Gastrocnemius medialis (tissue), 4 donors: ENCODE data around the gene KHK.

Source experiments
- POLR2A ChIP-seq, 2 donors: fragments of 450-650 bp; IDR thresholded peaks; one replicate each; pipeline ENCODE4 v1.6.1; 2017; ENCODE audit warnings: antibody characterized with exemption in 2 of 2, mild to moderate bottlenecking in 2 of 2, moderate library complexity in 2 of 2
- TF ChIP-seq, protein P1 (sequence below), 5 experiments: fragments of 450-650 bp in 3 of 5; fragments of 200-600 bp in 2 of 5; sonication (generic) in 2 of 5; IDR thresholded peaks in 4 of 5; conservative IDR thresholded peaks in 1 of 5; 1 replicate in 4 of 5; 2 replicates in 1 of 5; pipeline ENCODE4 v1.5.1; 2016 to 2019; ENCODE audit warnings: antibody characterized with exemption in 5 of 5, mild to moderate bottlenecking in 3 of 5, moderate library complexity in 3 of 5

- no peak for TF ChIP-seq POLR2A (IDR thresholded peaks at IDR 0.05)
- TF ChIP-seq, protein P1, sequence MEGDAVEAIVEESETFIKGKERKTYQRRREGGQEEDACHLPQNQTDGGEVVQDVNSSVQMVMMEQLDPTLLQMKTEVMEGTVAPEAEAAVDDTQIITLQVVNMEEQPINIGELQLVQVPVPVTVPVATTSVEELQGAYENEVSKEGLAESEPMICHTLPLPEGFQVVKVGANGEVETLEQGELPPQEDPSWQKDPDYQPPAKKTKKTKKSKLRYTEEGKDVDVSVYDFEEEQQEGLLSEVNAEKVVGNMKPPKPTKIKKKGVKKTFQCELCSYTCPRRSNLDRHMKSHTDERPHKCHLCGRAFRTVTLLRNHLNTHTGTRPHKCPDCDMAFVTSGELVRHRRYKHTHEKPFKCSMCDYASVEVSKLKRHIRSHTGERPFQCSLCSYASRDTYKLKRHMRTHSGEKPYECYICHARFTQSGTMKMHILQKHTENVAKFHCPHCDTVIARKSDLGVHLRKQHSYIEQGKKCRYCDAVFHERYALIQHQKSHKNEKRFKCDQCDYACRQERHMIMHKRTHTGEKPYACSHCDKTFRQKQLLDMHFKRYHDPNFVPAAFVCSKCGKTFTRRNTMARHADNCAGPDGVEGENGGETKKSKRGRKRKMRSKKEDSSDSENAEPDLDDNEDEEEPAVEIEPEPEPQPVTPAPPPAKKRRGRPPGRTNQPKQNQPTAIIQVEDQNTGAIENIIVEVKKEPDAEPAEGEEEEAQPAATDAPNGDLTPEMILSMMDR (IDR thresholded peaks at IDR 0.05 in 4 of 5, conservative IDR thresholded peaks at IDR 0.05 in 1 of 5), result no peak
These were observed 9.4 kb downstream of the KHK start for GRCh38 chr2:27095745-27096651.
